H1 (cell line): ENCODE results near the gene FSCB. TPM values are rescaled to one million over a fixed set of nuclear protein-coding genes. Genes with fewer than 3 reads are reported as not detected.

Experiments
- CTCF ChIA-PET: fragments of 300-600 bp; sonication (Branson Sonifier 250); formaldehyde crosslinking; loops from one replicate; lab custom pipeline; 2021; ENCODE audit not compliant: partially characterized antibody; lab: Charles Lee
- POLR2A ChIA-PET: fragments of 300-600 bp; sonication (Branson Sonifier 250); formaldehyde crosslinking; loops from one replicate; lab custom pipeline; 2021; ENCODE audit warnings: inconsistent platforms; ENCODE audit not compliant: partially characterized antibody; lab: Charles Lee
- DNase-seq, 2 experiments: peaks; one replicate each; pipeline versions ENCODE4 v3.0.0 to v3.0.0-alpha.2; 2010 to 2022; ENCODE audit warnings: low spot score in 2 of 2, low read depth in 1 of 2, mixed read lengths in 1 of 2
- FAIRE-seq: peaks from 2 replicates; lab custom pipeline; 2011; peaks lifted over from hg19 to GRCh38; lab: Jason Lieb, UNC
- H2AFZ ChIP-seq: 2 replicates; pipeline ENCODE4 v1.8.1; 2012; ENCODE audit warnings: low read length, inconsistent platforms
- H2AK5ac ChIP-seq: 2 replicates; pipeline ENCODE4 v1.6.1; 2013; ENCODE audit warnings: low read depth, low read length
- H2BK120ac ChIP-seq: replicated peaks from 2 replicates; pipeline ENCODE3; 2013; ENCODE audit warnings: low read depth, low read length, inconsistent platforms
- H2BK12ac ChIP-seq: 2 replicates; pipeline ENCODE4 v1.6.1; 2013; ENCODE audit warnings: low read depth, low read length
- H2BK15ac ChIP-seq: 2 replicates; pipeline ENCODE4 v1.6.1; 2013; ENCODE audit warnings: low read length
- H2BK20ac ChIP-seq: 2 replicates; pipeline ENCODE4 v1.6.1; 2013; ENCODE audit warnings: low read length
- H2BK5ac ChIP-seq: 2 replicates; pipeline ENCODE4 v1.6.1; 2013; ENCODE audit warnings: low read depth, low read length
- H3K14ac ChIP-seq: 2 replicates; pipeline ENCODE4 v1.6.1; 2013; ENCODE audit warnings: inconsistent platforms; ENCODE audit not compliant: insufficient read length
- H3K18ac ChIP-seq: 2 replicates; pipeline ENCODE4 v1.6.1; 2013; ENCODE audit warnings: low read length; ENCODE audit errors: extremely low read depth
- H3K23ac ChIP-seq: 2 replicates; pipeline ENCODE4 v1.6.1; 2013; ENCODE audit warnings: inconsistent platforms; ENCODE audit not compliant: insufficient read length
- H3K23me2 ChIP-seq: 2 replicates; pipeline ENCODE4 v1.6.1; 2013; ENCODE audit warnings: low read depth, low read length
- H3K27ac ChIP-seq: 2 replicates; pipeline ENCODE4 v1.6.1; 2011; ENCODE audit warnings: low read depth, low read length, inconsistent platforms
- H3K27me3 ChIP-seq, 4 experiments: replicated peaks in 1 of 4; 1 replicate in 1 of 4; 2 replicates in 3 of 4; pipeline versions ENCODE4 v1.6.1 to v1.8.1; 2011 to 2013; ENCODE audit warnings: low read length in 3 of 4, mild to moderate bottlenecking in 3 of 4, inconsistent platforms in 2 of 4, mixed read lengths in 2 of 4, moderate library complexity in 1 of 4; ENCODE audit not compliant: control insufficient read depth in 3 of 4, insufficient read depth in 3 of 4; ENCODE audit errors: extremely low read depth in 1 of 4
- H3K36me3 ChIP-seq, 4 experiments: 2 replicates each; pipeline versions ENCODE4 v1.6.1 to v1.8.1; 2011 to 2013; ENCODE audit warnings: mild to moderate bottlenecking in 4 of 4, low read length in 3 of 4, moderate library complexity in 2 of 4, control low read depth in 1 of 4, inconsistent platforms in 1 of 4; ENCODE audit not compliant: insufficient read depth in 4 of 4, control insufficient read depth in 2 of 4
- H3K4ac ChIP-seq: replicated peaks from 2 replicates; pipeline ENCODE3; 2013; ENCODE audit warnings: low read length, low read depth, mixed read lengths, inconsistent platforms; ENCODE audit not compliant: insufficient read length
- H3K4me1 ChIP-seq, 4 experiments: replicated peaks in 1 of 4; 1 replicate in 1 of 4; 2 replicates in 3 of 4; pipeline versions ENCODE4 v1.6.1 to v1.8.1; 2011 to 2013; ENCODE audit warnings: low read length in 3 of 4, inconsistent platforms in 2 of 4, mixed read lengths in 1 of 4; ENCODE audit not compliant: insufficient read depth in 4 of 4, control insufficient read depth in 3 of 4
- H3K4me2 ChIP-seq, 2 experiments: 2 replicates each; pipeline versions ENCODE4 v1.6.1 to v1.8.1; 2011 to 2013; ENCODE audit warnings: low read depth in 2 of 2, low read length in 2 of 2, control low read depth in 1 of 2, inconsistent platforms in 1 of 2, mild to moderate bottlenecking in 1 of 2; ENCODE audit not compliant: insufficient read depth in 1 of 2
- H3K4me3 ChIP-seq, 4 experiments: fragments of 200-600, 300-600 bp in 1 of 4; sonication (generic), shearing (Covaris generic), sonication (Bioruptor Twin) in 1 of 4; 2 replicates each; pipeline versions ENCODE4 v1.5.1 to v1.8.1; 2011 to 2016; ENCODE audit warnings: low read length in 4 of 4, low read depth in 3 of 4, control low read depth in 2 of 4, inconsistent platforms in 2 of 4, mild to moderate bottlenecking in 2 of 4, mixed read lengths in 1 of 4, moderate library complexity in 1 of 4; ENCODE audit not compliant: insufficient read depth in 2 of 4; ENCODE audit errors: extremely low read depth in 1 of 4
- H3K56ac ChIP-seq: replicated peaks from 2 replicates; pipeline ENCODE3; 2013; ENCODE audit warnings: low read depth, mild to moderate bottlenecking, mixed read lengths, low read length, inconsistent platforms; ENCODE audit not compliant: insufficient read length
- H3K79me1 ChIP-seq: 2 replicates; pipeline ENCODE4 v1.6.1; 2013; ENCODE audit warnings: low read depth, low read length, control low read depth
- H3K79me2 ChIP-seq, 2 experiments: 2 replicates each; pipeline versions ENCODE4 v1.6.1 to v1.8.1; 2012 to 2013; ENCODE audit warnings: low read length in 2 of 2, mild to moderate bottlenecking in 2 of 2, inconsistent platforms in 1 of 2; ENCODE audit not compliant: insufficient read depth in 2 of 2, control insufficient read depth in 1 of 2
- H3K9ac ChIP-seq, 4 experiments: replicated peaks in 1 of 4; 1 replicate in 1 of 4; 2 replicates in 3 of 4; pipeline versions ENCODE4 v1.6.1 to v1.8.1; 2011 to 2013; ENCODE audit warnings: low read depth in 3 of 4, low read length in 3 of 4, control low read depth in 2 of 4, mild to moderate bottlenecking in 2 of 4, moderate library complexity in 2 of 4, inconsistent platforms in 1 of 4; ENCODE audit errors: extremely low read depth in 1 of 4
- H3K9me3 ChIP-seq, 2 experiments: 2 replicates each; pipeline versions ENCODE4 v1.6.1 to v1.8.1; 2012 to 2013; ENCODE audit warnings: mild to moderate bottlenecking in 2 of 2, moderate library complexity in 2 of 2, control low read depth in 1 of 2, inconsistent platforms in 1 of 2, low read depth in 1 of 2, low read length in 1 of 2, mixed read lengths in 1 of 2; ENCODE audit not compliant: insufficient read depth in 2 of 2
- H4K20me1 ChIP-seq, 2 experiments: replicated peaks in 1 of 2; 2 replicates each; pipeline versions ENCODE3 to v1.8.1; 2011 to 2013; ENCODE audit warnings: inconsistent platforms in 2 of 2, low read length in 2 of 2, mild to moderate bottlenecking in 1 of 2; ENCODE audit not compliant: insufficient read depth in 2 of 2, control insufficient read depth in 1 of 2
- H4K5ac ChIP-seq: 2 replicates; pipeline ENCODE4 v1.6.1; 2013; ENCODE audit warnings: low read length, low read depth, mixed read lengths, inconsistent platforms; ENCODE audit not compliant: insufficient read length
- H4K8ac ChIP-seq: 2 replicates; pipeline ENCODE4 v1.8.0; 2013; ENCODE audit warnings: mild to moderate bottlenecking, moderate library complexity, low read length, inconsistent platforms; ENCODE audit not compliant: insufficient read depth; ENCODE audit errors: extremely low read depth
- H4K91ac ChIP-seq: replicated peaks from 2 replicates; pipeline ENCODE3; 2013; ENCODE audit warnings: low read length, mixed read lengths, inconsistent platforms; ENCODE audit not compliant: insufficient read length
- BRCA1 ChIP-seq: IDR thresholded peaks from 2 replicates; pipeline ENCODE4 v1.6.1; 2012; ENCODE audit warnings: low read depth, low read length, improper control_type of control experiment
- CBX8 ChIP-seq: fragments of 300-800, 300-1000 bp; sonication (generic); IDR thresholded peaks from 2 replicates; pipeline ENCODE4 v1.7.1; 2016; ENCODE audit warnings: low read depth, low read length, borderline replicate concordance
- CTBP2 ChIP-seq: IDR thresholded peaks from 2 replicates; pipeline ENCODE4 v1.7.0; 2011; ENCODE audit warnings: borderline replicate concordance, mild to moderate bottlenecking, moderate library complexity, mixed read lengths, low read length; ENCODE audit not compliant: insufficient read depth, insufficient read length
- EZH2 ChIP-seq: fragments of 200-600 bp; sonication (generic); IDR thresholded peaks from 2 replicates; pipeline ENCODE4 v1.7.1; 2012; ENCODE audit warnings: low read depth, mild to moderate bottlenecking, moderate library complexity, low read length, inconsistent platforms; ENCODE audit not compliant: severe bottlenecking
- GTF2F1 ChIP-seq: IDR thresholded peaks from 2 replicates; pipeline ENCODE4 v1.6.1; 2012; ENCODE audit warnings: low read depth, low read length, improper control_type of control experiment, borderline replicate concordance
- HDAC6 ChIP-seq: IDR thresholded peaks from one replicate; pipeline ENCODE4 v1.7.1; 2012; ENCODE audit warnings: low read depth, mild to moderate bottlenecking, inconsistent platforms, low read length, moderate library complexity
- KDM5A ChIP-seq: fragments of 200-600 bp; IDR thresholded peaks from 2 replicates; pipeline ENCODE4 v1.7.1; 2012; ENCODE audit warnings: mild to moderate bottlenecking, low read length, inconsistent platforms, mixed read lengths
- RXRA ChIP-seq: IDR thresholded peaks from 2 replicates; pipeline ENCODE4 v1.6.1; 2011; ENCODE audit warnings: low read depth, mild to moderate bottlenecking, low read length, moderate library complexity; ENCODE audit not compliant: insufficient read depth
- SAP30 ChIP-seq: fragments of 300-600 bp; sonication (generic); IDR thresholded peaks from 2 replicates; pipeline ENCODE4 v1.7.1; 2012; ENCODE audit warnings: low read length, moderate library complexity, mild to moderate bottlenecking, inconsistent platforms; ENCODE audit not compliant: insufficient read depth, insufficient replicate concordance
- SIRT6 ChIP-seq: IDR thresholded peaks from one replicate; pipeline ENCODE4 v1.7.1; 2012; ENCODE audit warnings: low read length, inconsistent platforms
- SP4 ChIP-seq: IDR thresholded peaks from 2 replicates; pipeline ENCODE4 v1.6.1; 2012; ENCODE audit warnings: low read length, inconsistent platforms
- SRF ChIP-seq: IDR thresholded peaks from 2 replicates; pipeline ENCODE4 v1.6.1; 2011; ENCODE audit warnings: mild to moderate bottlenecking, low read depth, low read length, moderate library complexity
- SUZ12 ChIP-seq: fragments of 200-600 bp; sonication (generic); IDR thresholded peaks from 2 replicates; pipeline ENCODE4 v1.6.1; 2012; ENCODE audit warnings: mild to moderate bottlenecking, inconsistent platforms, low read length, moderate library complexity, mixed read lengths
- TAF7 ChIP-seq: optimal IDR thresholded peaks from 2 replicates; pipeline ENCODE3; 2011; ENCODE audit warnings: low read depth, mild to moderate bottlenecking, inconsistent platforms, low read length, moderate library complexity, borderline replicate concordance
- YY1 ChIP-seq: IDR thresholded peaks from 2 replicates; pipeline ENCODE4 v1.6.1; 2011; ENCODE audit warnings: low read depth, mild to moderate bottlenecking, low read length
- WGBS, 2 experiments: shearing (Covaris generic) in 1 of 2; methylation state at CpG; one replicate each; pipeline versions ENCODE4 v1.1.6 to v1.1.7; 2013 to 2015; ENCODE audit warnings: low lambda C conversion rate in 2 of 2, mixed read lengths in 2 of 2, inconsistent platforms in 1 of 2, low coverage in 1 of 2, missing lambda C conversion rate in 1 of 2; ENCODE audit not compliant: insufficient replicate concordance in 2 of 2, insufficient coverage in 1 of 2, insufficient read length in 1 of 2; ENCODE audit errors: extremely low coverage in 1 of 2, missing lambda C conversion rate in 1 of 2; 5-methylcytosine and 5-hydroxymethylcytosine counted together
- polyA plus RNA-seq, 7 experiments: library from polyadenylated mRNA; depleted of rRNA in 3 of 7; stranded (reverse) in 5 of 7; unstranded in 2 of 7; fragments of >200 nt in 5 of 7; fragments of 200-250 nt in 2 of 7; gene quantifications; 1 replicate in 5 of 7; 2 replicates in 1 of 7; 4 replicates in 1 of 7; pipeline versions ENCODE4 v1.2.1 to v1.2.3, GENCODE V29; 2011 to 2013; ENCODE audit warnings: missing spikeins in 2 of 7, mixed read lengths in 2 of 7
- total RNA-seq: library from RNA; stranded (reverse); fragmentation: NEBNext Ultra II Directional; extraction: Animal tissue kit (Norgen Biotek cat#: 25700); gene quantifications from 2 replicates; pipeline ENCODE4 v1.2.1, GENCODE V29; 2021

FSCB gene
- total and polyA plus RNA-seq, 2 of the 8 experiments (the other 6 are each of a cell fraction or from before 2014, with no cell fraction given) = not detected

DNA sequence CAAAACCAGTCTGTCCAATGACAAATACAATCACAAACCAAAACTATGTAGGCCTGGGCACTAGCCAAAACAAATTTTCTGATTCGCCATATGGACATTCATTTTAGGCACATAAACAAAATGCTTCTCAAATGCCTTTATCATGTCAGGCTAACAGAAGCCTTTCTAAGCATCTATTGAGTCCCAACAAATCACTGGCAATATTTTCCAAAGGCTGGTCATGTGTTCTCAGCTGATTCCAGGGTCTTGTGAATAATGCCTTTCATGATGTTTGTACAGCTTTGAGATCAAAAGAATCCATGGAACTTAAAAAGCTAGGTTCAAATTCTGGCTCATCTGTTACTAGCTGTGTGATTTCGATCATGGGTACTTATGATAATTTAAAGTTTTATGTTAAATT, 16.1 kb downstream of the FSCB start:
- DNase-seq (no peak), FAIRE-seq (no peak)
- no peaks in the 10 kb centered on the region for H4K20me1 ChIP-seq
- no peaks in the 10 kb centered on the region; the same call in 1 of the 2 replicates for H3K23me2 ChIP-seq
- H2BK120ac ChIP-seq = no peak overlapping the region
- H3K4me2 ChIP-seq = no peak overlapping the region
- H3K4ac ChIP-seq = no peak overlapping the region
- H3K9me3 ChIP-seq = peaks cover 0 to 4% of the 10 kb centered on the region in 2 experiments; a peak in 2 of 4 replicates
- no peak overlapping the region for H3K23ac ChIP-seq
- no peak overlapping the region for H3K9ac ChIP-seq
- no peak overlapping the region for H4K91ac ChIP-seq
- POLR2A ChIA-PET = no interaction called here
- H3K4me3 ChIP-seq = no peak overlapping the region
- no peak overlapping the region for H2BK15ac ChIP-seq
- no peak overlapping the region for H4K5ac ChIP-seq
- H3K79me1 ChIP-seq = no peaks in the 10 kb centered on the region
- no peak overlapping the region for H2BK12ac ChIP-seq
- CTCF ChIA-PET = no interaction called here
- no peak overlapping the region for H3K56ac ChIP-seq
- no peak overlapping the region for H4K8ac ChIP-seq
- 94% methylated on average over 2 of the region's 2 CpGs; no CpG with 5 or more reads in 1 of the 2 experiments for WGBS, 2 experiments
- H2BK20ac ChIP-seq = no peak overlapping the region
- H3K79me2 ChIP-seq = no peaks in the 10 kb centered on the region
- H3K36me3 ChIP-seq = no peaks in the 10 kb centered on the region
- no peaks in the 10 kb centered on the region for H3K4me1 ChIP-seq
- no peaks in the 10 kb centered on the region for H3K27me3 ChIP-seq
- H2BK5ac ChIP-seq = no peak overlapping the region
- no peak overlapping the region for H3K27ac ChIP-seq
- no peak overlapping the region for H3K14ac ChIP-seq
- H3K18ac ChIP-seq = no peak overlapping the region
- H2AK5ac ChIP-seq = no peak overlapping the region
- H2AFZ ChIP-seq = no peak overlapping the region
- no peak for TF ChIP-seq GTF2F1
- TF ChIP-seq CTBP2 = no peak
- TF ChIP-seq YY1 = no peak
- no peak for TF ChIP-seq SUZ12
- no peak for TF ChIP-seq KDM5A
- TF ChIP-seq SIRT6 = no peak
- no peak for TF ChIP-seq SAP30
- TF ChIP-seq CBX8 = no peak
- no peak for TF ChIP-seq SP4
- no peak for TF ChIP-seq SRF
- TF ChIP-seq BRCA1 = no peak
- no peak for TF ChIP-seq TAF7
- no peak for TF ChIP-seq HDAC6
- no peak for TF ChIP-seq RXRA
- no peak for TF ChIP-seq EZH2
